Body of pancreas (tissue), 4 donors: ENCODE measurements around the gene CMIP.

Source experiments
- CTCF ChIP-seq, 7 experiments: fragments of 450-650 bp in 4 of 7; fragments of 200-600 bp in 3 of 7; sonication (generic) in 3 of 7; IDR thresholded peaks; one replicate each; pipeline ENCODE4 v1.5.1; 2016 to 2019; ENCODE audit warnings: antibody characterized with exemption in 7 of 7
- POLR2A ChIP-seq, 3 donors: fragments of 450-650 bp; IDR thresholded peaks; one replicate each; pipeline ENCODE4 v1.6.1; 2016; ENCODE audit warnings: antibody characterized with exemption in 3 of 3, mild to moderate bottlenecking in 2 of 3

- TF ChIP-seq CTCF (IDR thresholded peaks at IDR 0.05) (no peak), POLR2A (IDR thresholded peaks at IDR 0.05) (no peak)
Observed at GRCh38 chr16:81620029-81620428, 175.4 kb downstream of the CMIP start.
